ENCODE measurements around the gene AMOTL1. TPM values are rescaled to one million over a fixed set of nuclear protein-coding genes. Genes with fewer than 3 reads are reported as not detected.
A peak's percentile ranks its signal among the peaks of the same experiment; 100 is the strongest.

AMOTL1 gene
- total and polyA plus RNA-seq, 3 experiments from 2014 or later = 0.12 to 0.78 (median 0.50) TPM

GRCh38 chr11:94924171-94924572, 156.0 kb downstream of the AMOTL1 start:
- peaks cover 24 to 44% (median 32%) of the 10 kb centered on the region in 3 donors for H3K4me1 Mint-ChIP-seq

GRCh38 chr11:94924612-94925011, 156.5 kb downstream of the AMOTL1 start:
- Mint-ChIP-seq H3K36me3 (peaks cover 0 to 36% (median 7%) of the 10 kb centered on the region in 3 donors), H3K9me3 (peaks cover 0 to 8% (median 0%) of the 10 kb centered on the region in 5 donors), H3K4me3 (peak overlapping the region in 6 of 7 donors; percentile 42 to 78 (median 71)), H3K27ac (peak overlapping the region; percentile 64 to 98 (median 94)), H3K27me3 (peaks cover 9 to 22% of the 10 kb centered on the region in 2 donors), H3K4me1 (peaks cover 24 to 44% (median 32%) of the 10 kb centered on the region in 3 donors)
- peak in 3 of 5 donors; percentile 18 to 54 (median 44) for DNase-seq
- Histone ChIP-seq H3K36me3 (ENCODE audit: insufficient read depth, low read length) (no peaks in the 10 kb centered on the region), H3K4me3 (ENCODE audit: low read length) (peak overlapping the region; percentile 33), H3K4me1 (ENCODE audit: insufficient read depth, low read length) (peaks cover 39% of the 10 kb centered on the region), H3K9me3 (ENCODE audit: low read length) (no peaks in the 10 kb centered on the region), H3K27me3 (ENCODE audit: insufficient read depth, low read length, poor library complexity, severe bottlenecking) (no peaks in the 10 kb centered on the region), H3K27ac (ENCODE audit: low read depth, low read length) (peak overlapping the region; percentile 43)
- ChIA-PET POLR2A (interaction anchor here (1.0 to 1.8 kb wide), 6 partner anchors 49 to 1183 kb away, joined by 3 to 15 read pairs (median 4); partner anchors contain the start of genes C11orf54, CWC15, ENDOD1 and FAM76B), CTCF (interaction anchor here (1.0 kb wide), 1 partner anchor 49 kb away, joined by 4 read pairs; the partner anchor contains the start of genes CWC15 and KDM4D)

More at GRCh38 chr11:94924171-94924572, 156.0 kb downstream of the AMOTL1 start:
- Histone ChIP-seq H3K9me3 (ENCODE audit: low read length) (no peaks in the 10 kb centered on the region), H3K4me1 (ENCODE audit: insufficient read depth, low read length) (peaks cover 39% of the 10 kb centered on the region), H3K4me3 (ENCODE audit: low read length) (peak overlapping the region; percentile 33), H3K27ac (ENCODE audit: low read depth, low read length) (no peak overlapping the region), H3K36me3 (ENCODE audit: insufficient read depth, low read length) (no peaks in the 10 kb centered on the region), H3K27me3 (ENCODE audit: insufficient read depth, low read length, poor library complexity, severe bottlenecking) (no peaks in the 10 kb centered on the region)
- ChIA-PET CTCF (interaction anchor here (1.0 kb wide), 1 partner anchor 49 kb away, joined by 4 read pairs; the partner anchor contains the start of genes CWC15 and KDM4D), POLR2A (interaction anchor here (1.0 to 1.8 kb wide), 6 partner anchors 49 to 1183 kb away, joined by 3 to 15 read pairs (median 4); partner anchors contain the start of genes C11orf54, CWC15, ENDOD1 and FAM76B)
- Mint-ChIP-seq H3K27me3 (peaks cover 8 to 20% of the 10 kb centered on the region in 2 donors), H3K36me3 (peaks cover 0 to 36% (median 7%) of the 10 kb centered on the region in 3 donors), H3K9me3 (peaks cover 0 to 8% (median 0%) of the 10 kb centered on the region in 5 donors), H3K4me3 (peak overlapping the region in 6 of 7 donors; percentile 42 to 78 (median 71)), H3K27ac (peak overlapping the region; percentile 64 to 98 (median 88))
- no peak for DNase-seq

GRCh38 chr11:94925422-94926270, 157.5 kb downstream of the AMOTL1 start:
- peak overlapping the region; percentile 67 to 98 (median 88) for H3K27ac Mint-ChIP-seq
- peaks cover 39% of the 10 kb centered on the region for H3K4me1 ChIP-seq (ENCODE audit: insufficient read depth, low read length)
- peak overlapping the region in 6 of 7 donors; percentile 23 to 75 (median 66) for H3K4me3 Mint-ChIP-seq
- POLR2A ChIA-PET = interaction anchor here (1.4 to 1.8 kb wide), 3 partner anchors 48 to 165 kb away, joined by 5 to 15 read pairs (median 9); partner anchors contain the start of genes CWC15, ENDOD1, KDM4D and SRSF8
- H3K27ac ChIP-seq (ENCODE audit: low read depth, low read length) = no peak overlapping the region
- no peaks in the 10 kb centered on the region for H3K9me3 ChIP-seq (ENCODE audit: low read length)
- H3K27me3 ChIP-seq (ENCODE audit: insufficient read depth, low read length, poor library complexity, severe bottlenecking) = no peaks in the 10 kb centered on the region
- H3K9me3 Mint-ChIP-seq = peaks cover 0 to 8% (median 0%) of the 10 kb centered on the region in 5 donors
- peak overlapping the region; percentile 33 for H3K4me3 ChIP-seq (ENCODE audit: low read length)
- peaks cover 7 to 27% of the 10 kb centered on the region in 2 donors for H3K27me3 Mint-ChIP-seq
- H3K36me3 Mint-ChIP-seq = peaks cover 0 to 30% (median 3%) of the 10 kb centered on the region in 3 donors
- CTCF ChIA-PET = interaction anchor here (0.6 to 2.3 kb wide), 3 partner anchors 9 to 407 kb away, joined by 3 to 6 read pairs (median 3); no protein-coding TSS in a partner anchor
- no peaks in the 10 kb centered on the region for H3K36me3 ChIP-seq (ENCODE audit: insufficient read depth, low read length)
- no peak for DNase-seq
- H3K4me1 Mint-ChIP-seq = peaks cover 24 to 44% (median 32%) of the 10 kb centered on the region in 3 donors

DNA sequence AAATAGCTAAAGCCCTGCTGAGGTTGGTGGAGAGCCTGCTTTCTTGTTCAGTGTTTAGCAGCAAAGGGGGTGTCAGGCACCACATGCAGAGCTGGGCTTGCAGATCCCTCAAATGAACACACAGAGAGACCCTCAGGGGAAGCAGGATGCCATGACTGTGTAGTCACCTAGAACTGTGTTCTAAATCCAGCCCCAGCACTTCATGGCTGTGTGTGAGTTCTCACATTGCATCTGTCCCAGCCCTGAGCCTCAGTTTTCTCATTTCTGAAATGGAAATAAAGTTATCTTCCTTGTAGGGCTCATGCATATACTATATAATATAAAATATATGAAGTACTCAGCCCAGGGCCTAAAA, 158.1 kb downstream of the AMOTL1 start:
- ChIA-PET POLR2A (no interaction called here), CTCF (interaction anchor here (0.6 to 2.3 kb wide), 3 partner anchors 9 to 408 kb away, joined by 3 to 6 read pairs (median 3); no protein-coding TSS in a partner anchor)
- peaks cover 24 to 44% (median 32%) of the 10 kb centered on the region in 3 donors for H3K4me1 Mint-ChIP-seq
- peak overlapping the region in 6 of 8 donors; percentile 67 to 96 (median 88) for H3K27ac Mint-ChIP-seq
- Histone ChIP-seq H3K4me1 (ENCODE audit: insufficient read depth, low read length) (peaks cover 39% of the 10 kb centered on the region), H3K27me3 (ENCODE audit: insufficient read depth, low read length, poor library complexity, severe bottlenecking) (no peaks in the 10 kb centered on the region), H3K36me3 (ENCODE audit: insufficient read depth, low read length) (no peaks in the 10 kb centered on the region), H3K4me3 (ENCODE audit: low read length) (no peak overlapping the region), H3K27ac (ENCODE audit: low read depth, low read length) (no peak overlapping the region), H3K9me3 (ENCODE audit: low read length) (no peaks in the 10 kb centered on the region)
- H3K9me3 Mint-ChIP-seq = peaks cover 0 to 8% (median 0%) of the 10 kb centered on the region in 5 donors
- peaks cover 7 to 27% of the 10 kb centered on the region in 2 donors for H3K27me3 Mint-ChIP-seq
- H3K36me3 Mint-ChIP-seq = peaks cover 0 to 25% (median 3%) of the 10 kb centered on the region in 3 donors
- no peak for DNase-seq
- H3K4me3 Mint-ChIP-seq = no peak overlapping the region

Other genes with a start within 250 kb of the AMOTL1 start
- gene FUT4, start 224.4 kb upstream of the AMOTL1 start, total RNA-seq = 1 to 10 TPM; 7.6 to 7.9 TPM
- gene FUT4, start 224.4 kb upstream of the AMOTL1 start, polyA plus RNA-seq = 2.1 TPM
- gene PIWIL4, start 201.0 kb upstream of the AMOTL1 start, total RNA-seq = under 1 TPM; 0.58 to 0.61 TPM
- gene PIWIL4, start 201.0 kb upstream of the AMOTL1 start, polyA plus RNA-seq = 0.36 TPM
- gene CWC15, start 205.2 kb downstream of the AMOTL1 start, total RNA-seq = 100 to 1,000 TPM in 1 of 2 experiments, 10 to 100 TPM in 1; 96.6 to 100 TPM
- 60.3 TPM for gene CWC15, start 205.2 kb downstream of the AMOTL1 start, polyA plus RNA-seq
- 1 to 10 TPM; 1.6 to 1.8 TPM for gene KDM4D, start 205.4 kb downstream of the AMOTL1 start, total RNA-seq
- gene KDM4D, start 205.4 kb downstream of the AMOTL1 start, polyA plus RNA-seq = 0.28 TPM